ENCODE data around the gene SLC9A1. TPM values are rescaled to one million over a fixed set of nuclear protein-coding genes. Genes with fewer than 3 reads are reported as not detected.
A peak's percentile ranks its signal among the peaks of the same experiment; 100 is the strongest.

SLC9A1 gene
- polyA plus RNA-seq, 1 of the 3 experiments (the other 2 are of a cell fraction) = 11.4 TPM

DNA sequence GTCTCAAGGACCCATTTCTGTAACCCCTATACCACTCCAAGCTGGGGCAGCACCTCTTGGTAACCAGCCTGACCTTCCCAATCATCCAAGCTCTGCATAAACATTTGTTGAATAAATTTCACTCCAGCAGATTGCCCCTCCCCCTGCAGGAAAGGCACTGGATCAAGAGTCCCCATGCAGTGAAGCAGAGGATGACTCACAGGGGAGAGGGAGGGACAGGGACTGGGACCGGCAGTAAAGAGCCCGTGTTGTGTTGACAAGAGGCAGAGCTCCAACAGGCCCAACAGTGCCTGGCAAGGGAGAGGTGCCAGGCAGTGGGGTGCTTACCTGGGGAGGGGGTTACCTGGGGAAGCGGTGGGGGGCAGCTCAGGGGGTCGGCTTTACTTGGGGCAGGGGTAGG, 32.3 kb downstream of the SLC9A1 start (continued):
- no peak for TF ChIP-seq GABPA (IDR thresholded peaks at IDR 0.05; ENCODE audit: low read depth)
- TF ChIP-seq RCOR1 (IDR thresholded peaks at IDR 0.05; ENCODE audit: low read length) = no peak
- peak; percentile 75 for TF ChIP-seq JUND (IDR thresholded peaks at IDR 0.05)
- TF ChIP-seq POLR2AphosphoS5 (IDR thresholded peaks at IDR 0.05; ENCODE audit: low read depth, low read length) = no peak
- TF ChIP-seq, protein P1, sequence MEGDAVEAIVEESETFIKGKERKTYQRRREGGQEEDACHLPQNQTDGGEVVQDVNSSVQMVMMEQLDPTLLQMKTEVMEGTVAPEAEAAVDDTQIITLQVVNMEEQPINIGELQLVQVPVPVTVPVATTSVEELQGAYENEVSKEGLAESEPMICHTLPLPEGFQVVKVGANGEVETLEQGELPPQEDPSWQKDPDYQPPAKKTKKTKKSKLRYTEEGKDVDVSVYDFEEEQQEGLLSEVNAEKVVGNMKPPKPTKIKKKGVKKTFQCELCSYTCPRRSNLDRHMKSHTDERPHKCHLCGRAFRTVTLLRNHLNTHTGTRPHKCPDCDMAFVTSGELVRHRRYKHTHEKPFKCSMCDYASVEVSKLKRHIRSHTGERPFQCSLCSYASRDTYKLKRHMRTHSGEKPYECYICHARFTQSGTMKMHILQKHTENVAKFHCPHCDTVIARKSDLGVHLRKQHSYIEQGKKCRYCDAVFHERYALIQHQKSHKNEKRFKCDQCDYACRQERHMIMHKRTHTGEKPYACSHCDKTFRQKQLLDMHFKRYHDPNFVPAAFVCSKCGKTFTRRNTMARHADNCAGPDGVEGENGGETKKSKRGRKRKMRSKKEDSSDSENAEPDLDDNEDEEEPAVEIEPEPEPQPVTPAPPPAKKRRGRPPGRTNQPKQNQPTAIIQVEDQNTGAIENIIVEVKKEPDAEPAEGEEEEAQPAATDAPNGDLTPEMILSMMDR (IDR thresholded peaks at IDR 0.05) = no peak
- TF ChIP-seq ELF1 (IDR thresholded peaks at IDR 0.05) = no peak
- no peak for TF ChIP-seq MEF2A (IDR thresholded peaks at IDR 0.05; ENCODE audit: borderline replicate concordance, low read depth)
- no peak for TF ChIP-seq TAF1 (IDR thresholded peaks at IDR 0.05; ENCODE audit: borderline replicate concordance, low read depth, low read length)
- TF ChIP-seq EZH2phosphoT487 (IDR thresholded peaks at IDR 0.05; ENCODE audit: borderline replicate concordance, low read depth) = no peak
- no peak for TF ChIP-seq FOXM1 (IDR thresholded peaks at IDR 0.05; ENCODE audit: low read depth)
- no peak for TF ChIP-seq EP300 (IDR thresholded peaks at IDR 0.05; ENCODE audit: borderline replicate concordance in 1 of 2, low read depth in 1 of 2, low read length in 1 of 2)
- TF ChIP-seq, protein P2, sequence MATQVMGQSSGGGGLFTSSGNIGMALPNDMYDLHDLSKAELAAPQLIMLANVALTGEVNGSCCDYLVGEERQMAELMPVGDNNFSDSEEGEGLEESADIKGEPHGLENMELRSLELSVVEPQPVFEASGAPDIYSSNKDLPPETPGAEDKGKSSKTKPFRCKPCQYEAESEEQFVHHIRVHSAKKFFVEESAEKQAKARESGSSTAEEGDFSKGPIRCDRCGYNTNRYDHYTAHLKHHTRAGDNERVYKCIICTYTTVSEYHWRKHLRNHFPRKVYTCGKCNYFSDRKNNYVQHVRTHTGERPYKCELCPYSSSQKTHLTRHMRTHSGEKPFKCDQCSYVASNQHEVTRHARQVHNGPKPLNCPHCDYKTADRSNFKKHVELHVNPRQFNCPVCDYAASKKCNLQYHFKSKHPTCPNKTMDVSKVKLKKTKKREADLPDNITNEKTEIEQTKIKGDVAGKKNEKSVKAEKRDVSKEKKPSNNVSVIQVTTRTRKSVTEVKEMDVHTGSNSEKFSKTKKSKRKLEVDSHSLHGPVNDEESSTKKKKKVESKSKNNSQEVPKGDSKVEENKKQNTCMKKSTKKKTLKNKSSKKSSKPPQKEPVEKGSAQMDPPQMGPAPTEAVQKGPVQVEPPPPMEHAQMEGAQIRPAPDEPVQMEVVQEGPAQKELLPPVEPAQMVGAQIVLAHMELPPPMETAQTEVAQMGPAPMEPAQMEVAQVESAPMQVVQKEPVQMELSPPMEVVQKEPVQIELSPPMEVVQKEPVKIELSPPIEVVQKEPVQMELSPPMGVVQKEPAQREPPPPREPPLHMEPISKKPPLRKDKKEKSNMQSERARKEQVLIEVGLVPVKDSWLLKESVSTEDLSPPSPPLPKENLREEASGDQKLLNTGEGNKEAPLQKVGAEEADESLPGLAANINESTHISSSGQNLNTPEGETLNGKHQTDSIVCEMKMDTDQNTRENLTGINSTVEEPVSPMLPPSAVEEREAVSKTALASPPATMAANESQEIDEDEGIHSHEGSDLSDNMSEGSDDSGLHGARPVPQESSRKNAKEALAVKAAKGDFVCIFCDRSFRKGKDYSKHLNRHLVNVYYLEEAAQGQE (IDR thresholded peaks at IDR 0.05; ENCODE audit: low read depth, low read length) = 0 out of 2 replicates have a peak, but pooled peaks have one; percentile 15
- no peak for TF ChIP-seq RXRA (IDR thresholded peaks at IDR 0.05; ENCODE audit: borderline replicate concordance, low read depth)
- TF ChIP-seq SIN3A (IDR thresholded peaks at IDR 0.05; ENCODE audit: borderline replicate concordance, low read depth, low read length) = no peak
- TF ChIP-seq, protein P3, sequence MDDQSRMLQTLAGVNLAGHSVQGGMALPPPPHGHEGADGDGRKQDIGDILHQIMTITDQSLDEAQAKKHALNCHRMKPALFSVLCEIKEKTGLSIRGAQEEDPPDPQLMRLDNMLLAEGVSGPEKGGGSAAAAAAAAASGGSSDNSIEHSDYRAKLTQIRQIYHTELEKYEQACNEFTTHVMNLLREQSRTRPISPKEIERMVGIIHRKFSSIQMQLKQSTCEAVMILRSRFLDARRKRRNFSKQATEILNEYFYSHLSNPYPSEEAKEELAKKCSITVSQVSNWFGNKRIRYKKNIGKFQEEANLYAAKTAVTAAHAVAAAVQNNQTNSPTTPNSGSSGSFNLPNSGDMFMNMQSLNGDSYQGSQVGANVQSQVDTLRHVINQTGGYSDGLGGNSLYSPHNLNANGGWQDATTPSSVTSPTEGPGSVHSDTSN (IDR thresholded peaks at IDR 0.05) = no peak
- TF ChIP-seq, protein P4, sequence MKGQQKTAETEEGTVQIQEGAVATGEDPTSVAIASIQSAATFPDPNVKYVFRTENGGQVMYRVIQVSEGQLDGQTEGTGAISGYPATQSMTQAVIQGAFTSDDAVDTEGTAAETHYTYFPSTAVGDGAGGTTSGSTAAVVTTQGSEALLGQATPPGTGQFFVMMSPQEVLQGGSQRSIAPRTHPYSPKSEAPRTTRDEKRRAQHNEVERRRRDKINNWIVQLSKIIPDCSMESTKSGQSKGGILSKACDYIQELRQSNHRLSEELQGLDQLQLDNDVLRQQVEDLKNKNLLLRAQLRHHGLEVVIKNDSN (IDR thresholded peaks at IDR 0.05; ENCODE audit: borderline replicate concordance, low read depth) = no peak
- no peak for TF ChIP-seq NRF1 (IDR thresholded peaks at IDR 0.05; ENCODE audit: low read depth, low read length)
